Epithelial cell of proximal tubule (primary cell): ENCODE results near the gene RPAIN. TPM values are rescaled to one million over a fixed set of nuclear protein-coding genes. Genes with fewer than 3 reads are reported as not detected.

Experiments
- DNase-seq: peaks from one replicate; pipeline ENCODE4 v3.0.0-alpha.2; 2011; ENCODE audit warnings: low read depth
- H3K4me3 ChIP-seq: 2 replicates; pipeline ENCODE4 v1.5.1; 2011; ENCODE audit warnings: low read depth, mild to moderate bottlenecking, low read length
- CTCF ChIP-seq: conservative IDR thresholded peaks from 2 replicates; pipeline ENCODE4 v1.5.1; 2012; ENCODE audit warnings: low read depth, mild to moderate bottlenecking, low read length
- total RNA-seq: library from RNA; depleted of rRNA; stranded (reverse); fragments of >200 nt; gene quantifications from 2 replicates; pipeline ENCODE4 v1.2.3, GENCODE V29; 2015

The RPAIN gene, protein sequence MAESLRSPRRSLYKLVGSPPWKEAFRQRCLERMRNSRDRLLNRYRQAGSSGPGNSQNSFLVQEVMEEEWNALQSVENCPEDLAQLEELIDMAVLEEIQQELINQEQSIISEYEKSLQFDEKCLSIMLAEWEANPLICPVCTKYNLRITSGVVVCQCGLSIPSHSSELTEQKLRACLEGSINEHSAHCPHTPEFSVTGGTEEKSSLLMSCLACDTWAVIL
- total RNA-seq, result 25.2 and 53.9 TPM in 2 replicates

DNA sequence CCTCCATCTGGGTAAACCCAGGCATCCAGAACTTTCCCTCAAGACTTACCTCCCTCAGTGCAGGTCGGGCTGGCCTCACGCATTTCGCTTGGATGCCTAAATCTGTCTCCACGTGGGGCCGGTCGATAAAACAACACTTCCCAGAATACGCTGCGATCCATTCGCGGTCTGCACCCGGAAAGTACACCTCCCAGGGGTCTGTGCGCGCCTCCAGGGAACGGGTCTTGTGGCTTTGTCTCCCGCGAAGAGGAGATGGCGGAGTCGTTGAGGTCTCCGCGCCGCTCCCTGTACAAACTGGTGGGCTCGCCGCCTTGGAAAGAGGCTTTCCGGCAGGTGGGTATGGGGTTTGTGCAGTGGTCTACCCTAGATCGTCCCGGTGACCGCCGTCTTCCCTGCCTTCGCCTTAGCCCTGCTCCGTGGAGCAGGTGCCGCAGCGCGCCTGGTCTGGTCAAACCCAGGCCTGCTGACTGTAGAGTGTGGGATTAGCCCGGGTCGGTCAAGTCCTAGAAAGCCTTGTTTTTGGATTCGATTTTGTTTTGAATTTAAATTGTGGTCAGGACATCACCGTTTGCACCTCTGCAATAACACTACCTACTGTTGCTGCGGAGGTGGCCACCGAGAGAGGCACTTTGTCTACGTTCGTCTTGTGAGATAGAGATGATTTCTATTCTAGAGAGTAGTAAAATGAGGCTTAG lies at the start of gene RPAIN:
TSS of gene RPAIN (plus strand) at position 224 of the 695 bp plus-strand sequence. CDS start at position 253, 29 bp downstream.
- H3K4me3 ChIP-seq, result peak within 1 kb of the TSS; percentile 99
- no peak for DNase-seq
- TF ChIP-seq CTCF, result no peak

GRCh38 chr17:5370411-5370810 lies 49.6 kb upstream of the RPAIN start:
- TF ChIP-seq CTCF, result no peak
- no peak for DNase-seq
- no peak overlapping the region for H3K4me3 ChIP-seq

- H3K4me3 ChIP-seq, result no peak overlapping the region
- no peak for TF ChIP-seq CTCF
- no peak for DNase-seq
These were observed 46.9 kb upstream of the RPAIN start for GRCh38 chr17:5373112-5373511.

- TF ChIP-seq CTCF, result no peak
- DNase-seq, result no peak
- H3K4me3 ChIP-seq, result no peak overlapping the region
These were observed 41.3 kb upstream of the RPAIN start for GRCh38 chr17:5378566-5379207.

GRCh38 chr17:5379351-5380107 lies 40.5 kb upstream of the RPAIN start:
- no peak for DNase-seq
- H3K4me3 ChIP-seq, result no peak overlapping the region
- no peak for TF ChIP-seq CTCF

GRCh38 chr17:5380491-5381135 lies 39.4 kb upstream of the RPAIN start:
- TF ChIP-seq CTCF, result no peak
- no peak overlapping the region for H3K4me3 ChIP-seq

More at GRCh38 chr17:5380491-5381135, 39.4 kb upstream of the RPAIN start:
- no peak for DNase-seq
